HG02884 (cell line): Measurements from ENCODE around the gene ARL6IP6.

Source experiments
- ATAC-seq: cut with Tn5 transposase; IDR thresholded peaks from one replicate; pipeline ENCODE4 v1.9.1; 2021; ENCODE audit warnings: mild to moderate bottlenecking, moderate library complexity; ENCODE audit not compliant: unreplicated experiment

Gene ARL6IP6

DNA sequence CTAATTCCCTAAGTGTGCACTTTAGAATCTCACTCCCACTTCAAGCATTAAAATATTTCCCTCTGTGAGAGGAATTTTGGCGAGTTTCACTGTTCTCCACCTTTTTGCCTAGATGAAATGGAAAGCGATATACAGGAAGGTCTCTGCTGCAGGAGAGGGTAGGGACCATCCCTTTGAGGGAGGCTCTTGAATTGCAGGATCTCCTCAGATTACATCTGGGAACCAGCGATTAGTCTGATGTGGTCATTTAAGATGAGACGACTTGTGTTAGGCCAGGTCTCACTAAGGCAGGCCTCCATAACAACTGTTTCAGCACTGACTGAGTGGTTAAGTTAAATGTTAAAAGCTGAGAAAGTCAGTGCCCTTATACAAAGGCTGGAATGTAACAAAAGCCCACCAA lies 74.6 kb downstream of the ARL6IP6 start:
- ATAC-seq = no peak

GRCh38 chr2:152796941-152797340 lies 78.5 kb downstream of the ARL6IP6 start:
- no peak for ATAC-seq

DNA sequence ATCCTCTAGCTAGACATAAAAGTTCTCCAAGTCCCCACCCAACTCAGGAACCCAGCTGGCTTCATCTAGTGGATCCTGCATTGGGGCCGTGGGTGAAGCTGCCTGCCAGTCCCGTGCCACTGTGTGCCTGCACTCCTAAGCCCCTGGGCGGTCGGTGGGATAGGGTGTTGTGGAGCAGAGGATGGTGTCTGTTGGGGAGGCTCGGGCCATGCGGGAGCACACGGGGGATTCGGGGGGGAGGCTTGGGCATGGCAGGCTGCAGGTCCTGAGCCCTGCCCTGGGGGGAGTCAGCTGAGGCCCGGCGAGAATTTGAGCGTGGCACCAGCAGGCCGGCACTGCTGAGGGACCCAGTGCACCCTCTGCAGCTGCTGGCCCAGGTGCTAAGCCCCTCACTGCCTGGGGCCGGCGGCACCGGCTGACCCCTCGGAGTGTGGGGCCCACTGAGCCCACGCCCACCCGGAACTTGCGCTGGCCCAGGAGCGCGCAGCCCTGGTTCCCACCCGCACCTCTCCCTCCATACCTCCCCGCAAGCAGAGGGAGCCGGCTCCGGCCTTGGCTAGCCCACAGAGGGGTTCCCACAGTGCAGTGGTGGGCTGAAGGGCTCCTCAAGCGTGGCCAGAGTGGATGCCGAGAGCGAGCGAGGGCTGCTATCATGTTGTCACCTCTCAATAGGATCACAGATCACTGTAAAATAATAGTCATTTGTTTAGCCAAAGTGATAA lies 86.4 kb downstream of the ARL6IP6 start:
- ATAC-seq = no peak

DNA sequence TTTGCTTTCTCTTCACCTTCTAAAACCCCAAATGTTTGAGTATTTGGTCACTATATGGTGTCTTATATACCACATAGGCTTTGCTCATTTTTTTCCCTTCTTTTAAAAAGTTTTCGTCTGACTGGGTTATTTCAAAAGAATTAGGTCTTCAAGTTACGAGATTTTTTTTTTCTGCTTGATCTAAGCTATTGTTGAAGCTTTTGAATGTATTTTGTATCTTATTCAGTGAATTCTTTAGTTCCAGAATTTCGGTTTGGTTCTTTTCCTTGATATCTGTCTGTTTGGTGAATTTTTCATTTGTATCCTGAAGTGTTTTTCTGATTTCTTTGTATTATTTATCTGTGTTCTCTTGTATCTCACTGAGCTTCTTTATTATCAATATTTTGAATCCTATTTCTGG lies 93.5 kb downstream of the ARL6IP6 start:
- no peak for ATAC-seq
